Activated CD4-positive, alpha-beta T cell treated with anti-CD3 and anti-CD28 coated beads for 36 hours (primary cell): ENCODE measurements around the gene LTBP1. TPM values are rescaled to one million over a fixed set of nuclear protein-coding genes. Genes with fewer than 3 reads are reported as not detected.
"Not testable (repeated sequence)": the region's sequence is repeated elsewhere in the genome, so short reads cannot be mapped to it uniquely, and the experiment has no call there.

ENCODE experiments used
- ATAC-seq: fragments of 200-7000 bp; cut with Tn5 transposase; one replicate; pipeline ENCODE4 v1.10.0; 2021; ENCODE audit warnings: mild to moderate bottlenecking, moderate library complexity
- CTCF ChIA-PET: fragments of 350-600 bp; sonication (Branson Sonifier 250); formaldehyde crosslinking; loops from one replicate; lab custom pipeline; 2021; ENCODE audit warnings: antibody characterized with exemption; lab: Charles Lee
- POLR2A ChIA-PET: fragments of 350-600 bp; sonication (Branson Sonifier 250); formaldehyde crosslinking; loops from one replicate; lab custom pipeline; 2021; ENCODE audit warnings: antibody characterized with exemption, inconsistent platforms; lab: Charles Lee
- DNase-seq: peaks from one replicate; pipeline ENCODE4 v3.0.0-alpha.2; 2020
- H3K27ac Mint-ChIP-seq: one replicate; pipeline ENCODE4 v1.8.0; 2021; ENCODE audit warnings: mixed read lengths
- H3K27me3 Mint-ChIP-seq: one replicate; pipeline ENCODE4 v1.8.0; 2021; ENCODE audit warnings: mixed read lengths
- H3K36me3 Mint-ChIP-seq: one replicate; pipeline ENCODE4 v1.8.0; 2021; ENCODE audit warnings: low read depth, mixed read lengths
- H3K4me1 Mint-ChIP-seq: one replicate; pipeline ENCODE4 v1.8.0; 2021; ENCODE audit warnings: mixed read lengths
- H3K4me3 Mint-ChIP-seq: one replicate; pipeline ENCODE4 v1.8.0; 2021; ENCODE audit warnings: mild to moderate bottlenecking, moderate library complexity, mixed read lengths
- H3K9me3 Mint-ChIP-seq: one replicate; pipeline ENCODE4 v1.8.0; 2021; ENCODE audit warnings: low read depth, mixed read lengths
- intact Hi-C, 2 experiments: fragments of 100-400 bp; cut with DNase I in 1 of 2; cut with micrococcal nuclease in 1 of 2; formaldehyde crosslinking; loops; one replicate each; pipeline versions ENCODE4 v1.14.2 to v1.15.1; 2022 to 2024; cut with DNase I, micrococcal nuclease
- total RNA-seq, 2 experiments: library from RNA; stranded (reverse); gene quantifications; one replicate each; pipeline ENCODE4 v1.2.3, GENCODE V29; 2021

LTBP1 gene
- total RNA-seq, 2 experiments from 2014 or later: 0.14 to 0.26 TPM

- Mint-ChIP-seq H3K27ac (no peak overlapping the region), H3K9me3 (peaks cover 11% of the 10 kb centered on the region), H3K4me3 (no peak overlapping the region), H3K4me1 (no peaks in the 10 kb centered on the region), H3K36me3 (no peaks in the 10 kb centered on the region), H3K27me3 (peaks cover 3% of the 10 kb centered on the region)
- POLR2A ChIA-PET: no interaction called here
- no peak for DNase-seq
- ATAC-seq: no peak
- CTCF ChIA-PET: interaction anchor here (1.0 kb wide), 1 partner anchor 18 kb away, joined by 3 read pairs; no protein-coding TSS in a partner anchor
- intact Hi-C loops: no loop called here
Measured at GRCh38 chr2:33351781-33352180, 405.0 kb downstream of the LTBP1 start.

- Mint-ChIP-seq H3K27ac (no peak overlapping the region), H3K36me3 (no peaks in the 10 kb centered on the region), H3K27me3 (peaks cover 3% of the 10 kb centered on the region), H3K4me3 (no peak overlapping the region), H3K4me1 (no peaks in the 10 kb centered on the region), H3K9me3 (peaks cover 11% of the 10 kb centered on the region)
- intact Hi-C loops: no loop called here
- ATAC-seq: no peak
- DNase-seq: no peak
- ChIA-PET POLR2A (no interaction called here), CTCF (no interaction called here)
Measured at GRCh38 chr2:33354981-33355380, 408.2 kb downstream of the LTBP1 start.

GRCh38 chr2:33358878-33359277, 412.1 kb downstream of the LTBP1 start:
- CTCF ChIA-PET: interaction anchor here (0.6 to 1.8 kb wide), 3 partner anchors 37 to 224 kb away, joined by 3 to 4 read pairs (median 4); no protein-coding TSS in a partner anchor
- no peak for ATAC-seq
- intact Hi-C loops: no loop called here
- POLR2A ChIA-PET: no interaction called here
- no peak for DNase-seq
- Mint-ChIP-seq H3K27me3 (peaks cover 2% of the 10 kb centered on the region), H3K36me3 (no peaks in the 10 kb centered on the region), H3K27ac (no peak overlapping the region), H3K4me3 (no peak overlapping the region), H3K4me1 (no peaks in the 10 kb centered on the region), H3K9me3 (peaks cover 11% of the 10 kb centered on the region)

GRCh38 chr2:33363325-33364298, 416.9 kb downstream of the LTBP1 start:
- no peak for ATAC-seq
- intact Hi-C loops: no loop called here
- H3K4me3 Mint-ChIP-seq: no peak overlapping the region
- DNase-seq: no peak
- POLR2A ChIA-PET: no interaction called here
- H3K4me1 Mint-ChIP-seq: no peaks in the 10 kb centered on the region
- CTCF ChIA-PET: interaction anchor here (3.9 kb wide), 1 partner anchor 9 kb away, joined by 15 read pairs; no protein-coding TSS in a partner anchor
- no peaks in the 10 kb centered on the region for H3K36me3 Mint-ChIP-seq
- no peaks in the 10 kb centered on the region for H3K9me3 Mint-ChIP-seq
- H3K27ac Mint-ChIP-seq: no peak overlapping the region
- peaks cover 4% of the 10 kb centered on the region for H3K27me3 Mint-ChIP-seq

GRCh38 chr2:33365264-33365970, 418.7 kb downstream of the LTBP1 start:
- Mint-ChIP-seq H3K9me3 (no peaks in the 10 kb centered on the region), H3K4me3 (no peak overlapping the region), H3K36me3 (no peaks in the 10 kb centered on the region), H3K27me3 (peaks cover 4% of the 10 kb centered on the region), H3K27ac (no peak overlapping the region), H3K4me1 (no peaks in the 10 kb centered on the region)
- POLR2A ChIA-PET: no interaction called here
- intact Hi-C loops: no loop called here
- ATAC-seq (no peak), DNase-seq (no peak)
- CTCF ChIA-PET: no interaction called here

- no peak for ATAC-seq
- ChIA-PET POLR2A (interaction anchor here (0.6 kb wide), 1 partner anchor 29 kb away, joined by 3 read pairs; no protein-coding TSS in a partner anchor), CTCF (no interaction called here)
- Mint-ChIP-seq H3K27ac (no peak overlapping the region), H3K4me1 (no peaks in the 10 kb centered on the region), H3K27me3 (peaks cover 4% of the 10 kb centered on the region), H3K9me3 (no peaks in the 10 kb centered on the region), H3K36me3 (no peaks in the 10 kb centered on the region), H3K4me3 (no peak overlapping the region)
- DNase-seq: no peak
- intact Hi-C loops: no loop called here
Measured at GRCh38 chr2:33366473-33366872, 419.7 kb downstream of the LTBP1 start.

- H3K4me1 Mint-ChIP-seq, H3K27ac Mint-ChIP-seq, ATAC-seq, H3K9me3 Mint-ChIP-seq, POLR2A ChIA-PET, H3K27me3 Mint-ChIP-seq, H3K4me3 Mint-ChIP-seq, intact Hi-C loops, DNase-seq, CTCF ChIA-PET, H3K36me3 Mint-ChIP-seq: not testable (repeated sequence)
Measured at GRCh38 chr2:33368524-33368923, 421.8 kb downstream of the LTBP1 start.

- intact Hi-C loops: no loop called here
- H3K27ac Mint-ChIP-seq: no peak overlapping the region
- CTCF ChIA-PET: no interaction called here
- no peak overlapping the region for H3K4me3 Mint-ChIP-seq
- H3K27me3 Mint-ChIP-seq: peaks cover 2% of the 10 kb centered on the region
- ATAC-seq (no peak), DNase-seq (no peak)
- no peaks in the 10 kb centered on the region for H3K36me3 Mint-ChIP-seq
- H3K4me1 Mint-ChIP-seq: no peaks in the 10 kb centered on the region
- no peaks in the 10 kb centered on the region for H3K9me3 Mint-ChIP-seq
- POLR2A ChIA-PET: no interaction called here
Measured at GRCh38 chr2:33369191-33369590, 422.4 kb downstream of the LTBP1 start.

GRCh38 chr2:33370636-33371265, 424.0 kb downstream of the LTBP1 start:
- no peaks in the 10 kb centered on the region for H3K36me3 Mint-ChIP-seq
- H3K9me3 Mint-ChIP-seq: no peaks in the 10 kb centered on the region
- ChIA-PET CTCF (interaction anchor here (0.8 kb wide), 1 partner anchor 14 kb away, joined by 4 read pairs; no protein-coding TSS in a partner anchor), POLR2A (no interaction called here)
- peaks cover 2% of the 10 kb centered on the region for H3K27me3 Mint-ChIP-seq
- H3K4me3 Mint-ChIP-seq: no peak overlapping the region
- intact Hi-C loops: loop anchor here (5.0 to 10.0 kb wide), 6 partner anchors 338 to 818 kb away; partner anchors contain the start of gene LTBP1 (in 1 of the 2)
- no peak overlapping the region for H3K27ac Mint-ChIP-seq
- DNase-seq: no peak
- H3K4me1 Mint-ChIP-seq: no peaks in the 10 kb centered on the region
- ATAC-seq: no peak

GRCh38 chr2:33371304-33372090, 424.7 kb downstream of the LTBP1 start:
- H3K9me3 Mint-ChIP-seq: no peaks in the 10 kb centered on the region
- CTCF ChIA-PET: interaction anchor here (0.5 to 2.5 kb wide), 21 partner anchors 9 to 1818 kb away, joined by 3 to 15 read pairs (median 4); no protein-coding TSS in a partner anchor
- H3K27me3 Mint-ChIP-seq: peaks cover 2% of the 10 kb centered on the region
- H3K36me3 Mint-ChIP-seq: no peaks in the 10 kb centered on the region
- ATAC-seq (no peak), DNase-seq (no peak)
- H3K4me3 Mint-ChIP-seq: no peak overlapping the region
- H3K27ac Mint-ChIP-seq: no peak overlapping the region
- intact Hi-C loops: loop anchor here (2.0 to 10.0 kb wide), 7 partner anchors 163 to 819 kb away; partner anchors contain the start of gene LTBP1 (in 1 of the 2)
- POLR2A ChIA-PET: no interaction called here
- no peaks in the 10 kb centered on the region for H3K4me1 Mint-ChIP-seq
